Measurements from ENCODE around the gene STARD10. TPM values are rescaled to one million over a fixed set of nuclear protein-coding genes. Genes with fewer than 3 reads are reported as not detected.

Gene STARD10
- total and polyA plus RNA-seq, 9 of the 15 experiments (the other 6 are each of a cell fraction or from before 2014, with no cell fraction given): 0.15 to 52.9 (median 32.3) TPM

DNA sequence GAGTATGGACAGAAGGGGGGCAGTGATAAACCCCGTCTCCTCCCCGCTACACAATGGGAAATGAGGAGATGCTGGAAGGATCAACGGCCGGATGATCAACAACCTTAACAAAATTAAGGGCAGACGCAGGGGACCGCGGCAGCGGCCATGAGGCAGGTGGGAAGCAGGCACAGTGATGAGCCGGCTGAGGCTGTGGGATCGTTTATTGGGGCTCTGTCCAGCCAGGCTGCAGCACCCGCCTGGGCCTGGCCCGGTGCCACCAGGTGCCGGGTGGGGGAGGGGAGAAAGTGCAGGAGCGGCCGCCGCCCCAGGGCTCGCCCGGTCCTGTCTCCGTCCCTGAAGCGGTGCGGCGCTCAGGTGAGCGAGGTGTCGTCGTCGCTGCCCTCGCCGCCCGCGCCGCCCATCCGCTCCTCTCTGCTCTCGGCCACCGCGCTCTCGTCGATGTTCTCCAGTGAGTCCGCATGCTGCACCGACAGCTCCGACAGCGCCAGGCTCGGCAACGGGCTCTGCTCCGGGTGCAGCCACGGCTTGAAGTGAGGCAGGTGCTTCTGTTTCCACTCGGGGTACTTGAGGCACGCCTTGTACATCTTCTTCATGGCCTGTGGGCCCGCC is 39.2 kb downstream of the STARD10 start:
- no peak overlapping the region for H3K4me3 ChIP-seq
- ChIA-PET CTCF (ENCODE audit: low intra/inter-chr PET ratio) (no interaction called here), POLR2A (interaction anchor here (0.6 kb wide), 1 partner anchor 13 kb away, joined by 3 read pairs; no protein-coding TSS in a partner anchor)
- intact Hi-C loops (cut with micrococcal nuclease): no loop called here
- FAIRE-seq: no peak
- no peaks in the 10 kb centered on the region for H3K27me3 ChIP-seq (ENCODE audit: control insufficient read depth in 2 of 2, insufficient read depth in 2 of 2, low read length in 2 of 2)
- H3K36me3 ChIP-seq (ENCODE audit: control insufficient read depth, insufficient read depth, low read length): peaks cover 19% of the 10 kb centered on the region; the same call in 2 of the 3 replicates
- no peak for ATAC-seq
- H3K79me2 ChIP-seq (ENCODE audit: control insufficient read depth, insufficient read depth, low read length): peaks cover 25% of the 10 kb centered on the region
- H3K27ac ChIP-seq (ENCODE audit: extremely low read depth, low read depth, low read length): no peak overlapping the region
- in situ Hi-C loops (cut with MboI): no loop called here
- no peaks in the 10 kb centered on the region for H4K20me1 ChIP-seq (replicated peaks; ENCODE audit: control insufficient read depth, insufficient read depth, low read length)
- TF ChIP-seq STAG1 (CRISPR knock-in tag; IDR thresholded peaks at IDR 0.05; ENCODE audit: borderline replicate concordance): no peak
- TF ChIP-seq, protein P1, sequence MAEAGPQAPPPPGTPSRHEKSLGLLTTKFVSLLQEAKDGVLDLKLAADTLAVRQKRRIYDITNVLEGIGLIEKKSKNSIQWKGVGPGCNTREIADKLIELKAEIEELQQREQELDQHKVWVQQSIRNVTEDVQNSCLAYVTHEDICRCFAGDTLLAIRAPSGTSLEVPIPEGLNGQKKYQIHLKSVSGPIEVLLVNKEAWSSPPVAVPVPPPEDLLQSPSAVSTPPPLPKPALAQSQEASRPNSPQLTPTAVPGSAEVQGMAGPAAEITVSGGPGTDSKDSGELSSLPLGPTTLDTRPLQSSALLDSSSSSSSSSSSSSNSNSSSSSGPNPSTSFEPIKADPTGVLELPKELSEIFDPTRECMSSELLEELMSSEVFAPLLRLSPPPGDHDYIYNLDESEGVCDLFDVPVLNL (CRISPR knock-in tag; IDR thresholded peaks at IDR 0.05; ENCODE audit: low read depth): no peak
- TF ChIP-seq NFIC (IDR thresholded peaks at IDR 0.05): peak; percentile 52
- TF ChIP-seq MLLT1 (IDR thresholded peaks at IDR 0.05): peak in 1 of 2 experiments; percentile 24; a peak in 1 of 4 replicates
- 0 out of 2 replicates have a peak, but pooled peaks have one; percentile 28 for TF ChIP-seq POLR2G (IDR thresholded peaks at IDR 0.05; ENCODE audit: low read depth, low read length)
- TF ChIP-seq, protein P2, sequence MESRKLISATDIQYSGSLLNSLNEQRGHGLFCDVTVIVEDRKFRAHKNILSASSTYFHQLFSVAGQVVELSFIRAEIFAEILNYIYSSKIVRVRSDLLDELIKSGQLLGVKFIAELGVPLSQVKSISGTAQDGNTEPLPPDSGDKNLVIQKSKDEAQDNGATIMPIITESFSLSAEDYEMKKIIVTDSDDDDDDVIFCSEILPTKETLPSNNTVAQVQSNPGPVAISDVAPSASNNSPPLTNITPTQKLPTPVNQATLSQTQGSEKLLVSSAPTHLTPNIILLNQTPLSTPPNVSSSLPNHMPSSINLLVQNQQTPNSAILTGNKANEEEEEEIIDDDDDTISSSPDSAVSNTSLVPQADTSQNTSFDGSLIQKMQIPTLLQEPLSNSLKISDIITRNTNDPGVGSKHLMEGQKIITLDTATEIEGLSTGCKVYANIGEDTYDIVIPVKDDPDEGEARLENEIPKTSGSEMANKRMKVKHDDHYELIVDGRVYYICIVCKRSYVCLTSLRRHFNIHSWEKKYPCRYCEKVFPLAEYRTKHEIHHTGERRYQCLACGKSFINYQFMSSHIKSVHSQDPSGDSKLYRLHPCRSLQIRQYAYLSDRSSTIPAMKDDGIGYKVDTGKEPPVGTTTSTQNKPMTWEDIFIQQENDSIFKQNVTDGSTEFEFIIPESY (CRISPR knock-in tag; IDR thresholded peaks at IDR 0.05): peak; percentile 54; the same call in 1 of the 2 replicates
- H3K9ac ChIP-seq (ENCODE audit: insufficient read depth in 1 of 2, low read depth in 2 of 2, low read length in 2 of 2): no peak overlapping the region; a peak in 1 of 4 replicates
- no peak overlapping the region for H2AFZ ChIP-seq (ENCODE audit: low read depth, low read length)
- H3K9me3 ChIP-seq (replicated peaks; ENCODE audit: control insufficient read depth, insufficient read depth, low read depth, low read length): no peaks in the 10 kb centered on the region
- WGBS (ENCODE audit: insufficient coverage, low coverage, missing lambda C conversion rate): 91% methylated on average over 12 of the region's 48 CpGs
- H3K4me1 ChIP-seq (replicated peaks in 1 of 2; ENCODE audit: control insufficient read depth in 2 of 2, insufficient read depth in 2 of 2, low read length in 2 of 2): peaks cover 36 to 69% of the 10 kb centered on the region in 2 experiments
- no peak for DNase-seq (ENCODE audit: extremely low read depth in 1 of 4, low spot score in 3 of 4)
- H3K9me1 ChIP-seq (ENCODE audit: control insufficient read depth, insufficient read depth, low read length): no peaks in the 10 kb centered on the region
- no TSS peak for BruUV-seq (replicated peaks)
- no peak overlapping the region for H3K4me2 ChIP-seq (ENCODE audit: insufficient read depth, low read length)

All from K562 (cell line).